Embryonic facial prominence (tissue), 1 donor: ENCODE measurements around the gene CD109.
A peak's percentile ranks its signal among the peaks of the same experiment; 100 is the strongest.

Source experiments
- DNase-seq: peaks from one replicate; pipeline ENCODE4 v3.0.0-alpha.2; 2016; ENCODE audit errors: extremely low spot score

Gene CD109

DNA sequence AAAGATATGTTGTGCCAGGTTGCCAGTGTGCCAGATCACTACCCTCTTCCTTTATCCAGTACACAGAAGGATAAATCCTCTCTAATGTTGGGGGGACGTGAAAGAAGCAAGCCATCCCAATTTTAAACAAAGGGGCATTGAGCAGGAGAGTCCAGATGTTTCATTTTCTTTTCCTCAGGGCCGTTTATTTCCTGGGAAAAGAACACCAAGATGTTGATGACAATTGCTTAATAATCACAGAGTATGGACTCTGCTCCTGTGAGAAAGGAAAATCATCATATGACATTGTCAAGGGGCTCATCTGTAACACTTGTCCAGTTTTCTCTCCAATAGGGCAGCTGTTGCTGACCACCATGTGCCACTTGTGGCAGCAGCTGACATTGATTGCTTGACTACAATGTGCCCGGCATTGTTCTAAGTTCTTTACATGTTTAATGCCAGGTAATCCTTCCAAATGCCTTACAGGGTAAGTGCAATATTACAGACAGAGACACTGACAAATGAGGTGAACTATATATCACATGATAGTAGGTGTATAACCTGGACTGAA is 161.4 kb downstream of the CD109 start:
- no peak for DNase-seq

DNA sequence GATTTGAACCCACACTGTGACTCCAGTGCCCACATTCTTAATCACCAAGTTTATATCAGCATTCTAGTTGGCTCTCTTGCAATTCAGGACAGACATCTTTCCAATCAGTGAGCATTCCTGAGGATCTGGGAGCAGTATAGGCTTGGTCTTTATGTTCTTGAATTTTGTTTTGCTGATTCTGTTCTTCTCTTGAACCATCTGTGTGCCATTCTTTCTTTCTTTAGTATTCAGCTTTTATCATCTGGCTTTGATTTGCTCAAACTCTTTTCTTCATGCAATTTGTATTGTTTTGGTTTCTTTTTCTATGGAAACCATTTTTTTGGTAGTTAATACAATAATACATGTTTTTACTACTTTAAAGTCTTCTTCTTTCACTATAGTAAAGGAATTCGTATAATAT is 162.4 kb downstream of the CD109 start:
- peak; percentile 39 for DNase-seq

DNA sequence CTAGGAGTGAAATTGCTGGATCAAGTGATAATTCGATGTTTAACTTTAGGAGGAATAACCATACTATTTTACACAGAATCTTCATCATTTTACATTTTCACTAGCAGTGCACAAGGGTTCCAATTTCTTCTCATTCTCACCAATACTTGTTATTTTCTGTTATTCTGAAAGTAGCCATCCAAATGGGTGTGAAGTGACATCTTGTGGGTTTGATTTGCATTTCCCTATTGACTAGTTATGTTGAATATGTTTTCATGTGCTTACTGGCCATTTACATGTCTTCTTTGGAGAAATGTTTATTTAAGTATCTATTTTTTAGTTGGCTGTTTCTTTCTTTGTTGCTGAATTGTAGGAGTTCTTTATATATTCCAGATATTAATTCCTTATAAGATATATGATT is 164.3 kb downstream of the CD109 start:
- no peak for DNase-seq

DNA sequence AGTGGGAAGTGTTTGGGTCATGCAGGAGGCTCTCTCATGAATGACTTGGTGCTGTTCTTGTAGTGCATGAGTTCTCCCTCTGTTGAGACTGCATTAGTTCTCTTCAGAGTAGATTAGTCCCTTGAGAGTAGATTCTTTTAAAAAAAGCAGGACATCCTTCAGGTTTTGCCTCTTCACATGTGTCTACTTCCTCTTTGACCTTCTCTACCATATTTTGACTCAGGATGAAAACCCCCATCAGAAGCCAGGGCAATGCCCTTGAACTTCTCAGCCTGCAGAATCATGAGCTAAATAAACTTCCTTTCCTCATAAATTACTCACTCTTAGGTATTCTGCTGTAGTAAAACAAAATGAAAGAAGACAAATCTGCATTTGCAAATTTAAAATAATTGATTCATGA is 170.3 kb downstream of the CD109 start:
- no peak for DNase-seq

DNA sequence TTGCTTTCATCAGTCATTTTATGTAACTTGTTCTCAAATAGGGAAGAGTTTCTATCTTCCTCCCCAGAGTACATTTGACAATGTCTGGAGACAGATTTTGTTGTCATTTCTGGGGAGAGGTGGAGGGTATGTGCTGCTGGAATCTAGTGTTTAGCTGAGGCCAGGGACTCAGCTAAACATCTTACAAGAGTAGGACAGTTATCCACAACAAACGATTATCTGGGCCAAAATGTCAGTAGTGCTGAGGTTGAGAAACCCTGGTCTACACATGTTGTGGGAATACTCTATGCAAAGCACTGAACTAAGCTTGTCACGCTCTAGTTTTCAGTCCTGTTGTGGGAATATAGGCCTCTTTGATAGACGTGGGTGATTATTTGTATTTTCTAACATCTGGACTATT is 171.4 kb downstream of the CD109 start:
- DNase-seq: no peak

DNA sequence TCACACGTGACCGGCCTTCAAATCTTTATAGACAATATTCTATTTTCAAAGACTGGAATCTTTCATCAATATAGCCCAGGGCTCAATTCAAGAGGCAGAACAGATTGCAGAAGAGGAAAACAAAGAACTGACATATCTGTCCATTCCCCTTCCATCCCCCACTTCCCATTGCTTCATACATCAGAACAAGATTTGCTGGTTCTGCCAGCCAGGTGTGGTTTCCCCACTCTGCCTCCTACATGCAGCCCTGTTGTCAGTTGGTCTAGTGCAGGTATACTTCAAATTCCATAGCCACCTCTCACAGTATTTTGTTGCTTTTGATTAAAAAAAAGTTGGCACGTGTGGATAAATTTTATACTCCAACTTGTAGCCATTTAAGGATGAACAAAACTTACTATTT is 174.9 kb downstream of the CD109 start:
- no peak for DNase-seq

DNA sequence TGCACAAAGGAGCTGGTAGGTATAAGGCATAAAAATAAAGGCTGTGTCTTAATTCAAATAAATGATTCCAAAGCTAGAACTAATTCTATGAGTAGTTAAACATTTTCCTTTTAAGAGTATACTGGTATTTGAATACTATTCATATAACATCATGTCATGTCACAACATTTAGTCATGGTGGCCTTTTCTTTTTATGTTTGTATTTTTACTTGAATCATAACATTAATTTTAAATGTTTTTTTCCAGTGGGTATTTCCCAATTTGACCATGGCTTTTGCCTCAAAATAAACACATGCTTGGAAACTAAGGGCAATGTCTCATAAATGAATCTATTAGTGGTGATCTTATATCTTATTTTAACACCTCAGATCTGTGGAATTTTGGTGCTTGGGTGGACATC is 177.1 kb downstream of the CD109 start:
- DNase-seq: no peak
